Gastroesophageal sphincter (tissue), 4 donors: ENCODE measurements around the gene DNASE1L2. TPM values are rescaled to one million over a fixed set of nuclear protein-coding genes. Genes with fewer than 3 reads are reported as not detected.
A peak's percentile ranks its signal among the peaks of the same experiment; 100 is the strongest.

ENCODE experiments used
- ATAC-seq: fragments of 150-250 bp; one replicate; pipeline ENCODE4 v1.9.1; 2016; ENCODE audit warnings: mild to moderate bottlenecking, moderate library complexity
- H3K27ac ChIP-seq, 4 donors: fragments of 200-600 bp; sonication (generic) in 3 of 4; 1 replicate in 3 of 4; 2 replicates in 1 of 4; pipeline ENCODE4 v1.5.1; 2016 to 2019
- H3K27me3 ChIP-seq: fragments of 200-600 bp; sonication (generic); one replicate; pipeline ENCODE4 v1.5.1; 2019
- H3K36me3 ChIP-seq, 2 donors: fragments of 200-600 bp; sonication (generic); one replicate each; pipeline ENCODE4 v1.5.1; 2019; ENCODE audit warnings: control low read depth in 1 of 2
- H3K4me1 ChIP-seq, 3 donors: fragments of 200-600 bp; sonication (generic); 1 replicate in 2 of 3; 2 replicates in 1 of 3; pipeline ENCODE4 v1.5.1; 2016 to 2019; ENCODE audit warnings: control low read depth in 2 of 3
- H3K4me3 ChIP-seq, 2 donors: fragments of 200-600 bp; sonication (generic); one replicate each; pipeline ENCODE4 v1.5.1; 2019; ENCODE audit warnings: mild to moderate bottlenecking in 1 of 2, moderate library complexity in 1 of 2
- H3K9me3 ChIP-seq, 3 donors: fragments of 200-600 bp; sonication (generic); one replicate each; pipeline ENCODE4 v1.5.1; 2017 to 2019; ENCODE audit warnings: control low read depth in 2 of 3
- EP300 ChIP-seq: sonication (generic); formaldehyde crosslinking; IDR thresholded peaks from one replicate; pipeline ENCODE4 v1.6.1; 2017; ENCODE audit warnings: antibody characterized with exemption, mild to moderate bottlenecking
- POLR2A ChIP-seq, 2 donors: fragments of 450-650 bp; IDR thresholded peaks; one replicate each; pipeline ENCODE4 v1.6.1; 2017; ENCODE audit warnings: antibody characterized with exemption in 2 of 2, mild to moderate bottlenecking in 2 of 2, moderate library complexity in 1 of 2
- POLR2AphosphoS5 ChIP-seq: sonication (generic); formaldehyde crosslinking; IDR thresholded peaks from one replicate; pipeline ENCODE4 v1.6.1; 2017; ENCODE audit warnings: antibody characterized with exemption
- WGBS, 2 donors: methylation state at CpG; one replicate each; pipeline ENCODE4 v1.1.5; 2018; ENCODE audit warnings: low coverage in 1 of 2; 5-methylcytosine and 5-hydroxymethylcytosine counted together
- total RNA-seq, 4 donors: library from RNA; depleted of rRNA; stranded (reverse); fragments of >200 nt; gene quantifications; one replicate each; pipeline ENCODE4 v1.1.0, GENCODE V29; 2016
- TF ChIP-seq, protein P1 (sequence below), 4 experiments: fragments of 200-600 bp in 2 of 4; fragments of 450-650 bp in 2 of 4; sonication (generic) in 1 of 4; IDR thresholded peaks; one replicate each; pipeline ENCODE4 v1.5.1; 2017 to 2019; ENCODE audit warnings: antibody characterized with exemption in 4 of 4, mild to moderate bottlenecking in 2 of 4, moderate library complexity in 2 of 4

Gene DNASE1L2
- total RNA-seq, 4 donors from 2014 or later, result 0.27 to 1.7 (median 1.1) TPM; not detected in 1

DNA sequence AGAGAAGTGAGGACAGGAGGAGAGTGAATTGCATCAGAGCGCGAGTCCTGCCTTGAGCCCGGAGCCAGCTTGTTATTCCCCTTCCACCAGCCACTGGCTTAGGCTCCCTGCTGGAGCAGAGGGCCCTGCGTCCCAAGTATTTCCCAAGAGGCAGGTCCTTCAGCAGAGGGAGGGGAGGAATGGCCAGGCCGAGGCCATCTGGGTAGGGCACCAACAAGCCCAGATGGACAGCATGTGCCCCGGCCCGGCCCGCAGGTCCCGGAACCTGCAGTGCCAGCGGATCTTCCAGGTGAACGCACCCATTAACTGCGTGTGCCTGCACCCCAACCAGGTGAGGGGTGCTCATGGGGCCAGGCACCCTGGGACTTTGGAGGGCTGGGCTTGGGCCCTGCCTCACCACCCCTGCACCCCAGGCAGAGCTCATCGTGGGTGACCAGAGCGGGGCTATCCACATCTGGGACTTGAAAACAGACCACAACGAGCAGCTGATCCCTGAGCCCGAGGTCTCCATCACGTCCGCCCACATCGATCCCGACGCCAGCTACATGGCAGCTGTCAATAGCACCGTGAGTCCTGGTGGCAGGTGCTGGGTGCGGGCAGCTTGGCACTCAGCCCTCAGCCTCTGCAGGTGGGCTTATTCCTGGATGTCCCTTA lies 29.3 kb upstream of the DNASE1L2 start:
- Histone ChIP-seq H3K4me3 (no peak overlapping the region), H3K36me3 (peaks cover 0 to 38% of the 10 kb centered on the region in 2 donors), H3K9me3 (no peaks in the 10 kb centered on the region), H3K27me3 (no peaks in the 10 kb centered on the region), H3K27ac (peak overlapping the region in 1 of 4 donors; percentile 98), H3K4me1 (peaks cover 0 to 29% (median 14%) of the 10 kb centered on the region in 3 donors)
- no peak for TF ChIP-seq POLR2A (IDR thresholded peaks at IDR 0.05)
- TF ChIP-seq EP300, result no peak
- no peak for TF ChIP-seq POLR2AphosphoS5
- TF ChIP-seq, protein P1, sequence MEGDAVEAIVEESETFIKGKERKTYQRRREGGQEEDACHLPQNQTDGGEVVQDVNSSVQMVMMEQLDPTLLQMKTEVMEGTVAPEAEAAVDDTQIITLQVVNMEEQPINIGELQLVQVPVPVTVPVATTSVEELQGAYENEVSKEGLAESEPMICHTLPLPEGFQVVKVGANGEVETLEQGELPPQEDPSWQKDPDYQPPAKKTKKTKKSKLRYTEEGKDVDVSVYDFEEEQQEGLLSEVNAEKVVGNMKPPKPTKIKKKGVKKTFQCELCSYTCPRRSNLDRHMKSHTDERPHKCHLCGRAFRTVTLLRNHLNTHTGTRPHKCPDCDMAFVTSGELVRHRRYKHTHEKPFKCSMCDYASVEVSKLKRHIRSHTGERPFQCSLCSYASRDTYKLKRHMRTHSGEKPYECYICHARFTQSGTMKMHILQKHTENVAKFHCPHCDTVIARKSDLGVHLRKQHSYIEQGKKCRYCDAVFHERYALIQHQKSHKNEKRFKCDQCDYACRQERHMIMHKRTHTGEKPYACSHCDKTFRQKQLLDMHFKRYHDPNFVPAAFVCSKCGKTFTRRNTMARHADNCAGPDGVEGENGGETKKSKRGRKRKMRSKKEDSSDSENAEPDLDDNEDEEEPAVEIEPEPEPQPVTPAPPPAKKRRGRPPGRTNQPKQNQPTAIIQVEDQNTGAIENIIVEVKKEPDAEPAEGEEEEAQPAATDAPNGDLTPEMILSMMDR (IDR thresholded peaks at IDR 0.05), result no peak
- 76% methylated on average over 5 of the region's 23 CpGs; no CpG with 5 or more reads in 1 of the 2 donors for WGBS, 2 donors
- ATAC-seq, result no peak

DNA sequence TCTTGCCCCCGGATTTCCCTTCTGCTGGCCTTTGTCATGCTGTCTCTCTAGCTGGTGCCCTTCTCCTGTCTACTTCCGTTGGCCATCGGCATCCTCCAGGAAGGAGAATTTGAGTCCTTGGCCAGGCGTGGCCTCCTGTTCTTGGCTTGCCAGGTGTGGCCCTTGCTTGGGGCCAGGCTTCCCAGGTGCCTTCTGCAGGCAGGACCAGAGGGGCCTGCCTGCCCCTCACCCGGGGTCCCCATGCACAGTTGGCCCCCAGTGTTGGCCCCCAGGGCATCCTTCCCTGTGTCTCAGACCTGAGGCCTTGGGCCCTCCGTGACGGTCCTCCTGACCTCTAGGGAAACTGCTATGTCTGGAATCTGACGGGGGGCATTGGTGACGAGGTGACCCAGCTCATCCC lies 28.4 kb upstream of the DNASE1L2 start:
- H3K4me3 ChIP-seq, result no peak overlapping the region
- H3K27ac ChIP-seq, result no peak overlapping the region
- H3K27me3 ChIP-seq, result no peaks in the 10 kb centered on the region
- 60% methylated on average over 2 of the region's 9 CpGs; no CpG with 5 or more reads in 1 of the 2 donors for WGBS, 2 donors
- H3K4me1 ChIP-seq, result peaks cover 0 to 39% (median 17%) of the 10 kb centered on the region in 3 donors
- no peak for ATAC-seq
- H3K9me3 ChIP-seq, result no peaks in the 10 kb centered on the region
- TF ChIP-seq, protein P1 (IDR thresholded peaks at IDR 0.05), result no peak
- TF ChIP-seq EP300, result no peak
- TF ChIP-seq POLR2A (IDR thresholded peaks at IDR 0.05), result no peak
- TF ChIP-seq POLR2AphosphoS5, result no peak
- peaks cover 0 to 45% of the 10 kb centered on the region in 2 donors for H3K36me3 ChIP-seq

DNA sequence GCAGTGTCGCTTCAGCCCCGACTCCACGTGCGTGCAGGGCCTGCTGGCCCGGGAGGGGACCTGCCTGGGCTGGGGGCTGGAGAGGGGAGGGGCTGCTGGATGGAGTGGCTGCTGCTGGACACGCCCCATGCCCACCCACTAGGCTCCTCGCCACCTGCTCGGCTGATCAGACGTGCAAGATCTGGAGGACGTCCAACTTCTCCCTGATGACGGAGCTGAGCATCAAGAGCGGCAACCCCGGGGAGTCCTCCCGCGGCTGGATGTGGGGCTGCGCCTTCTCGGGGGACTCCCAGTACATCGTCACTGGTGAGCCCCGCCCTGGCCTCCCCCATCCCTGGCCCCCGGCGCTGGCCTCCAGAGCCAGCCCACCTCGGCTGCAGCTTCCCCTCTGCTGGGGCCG lies 27.9 kb upstream of the DNASE1L2 start:
- H3K9me3 ChIP-seq, result no peaks in the 10 kb centered on the region
- H3K4me3 ChIP-seq, result no peak overlapping the region
- 80% methylated on average over 1 of the region's 23 CpGs; no CpG with 5 or more reads in 1 of the 2 donors for WGBS, 2 donors
- TF ChIP-seq EP300 (no peak), POLR2AphosphoS5 (no peak), POLR2A (IDR thresholded peaks at IDR 0.05) (no peak)
- TF ChIP-seq, protein P1 (IDR thresholded peaks at IDR 0.05), result no peak
- peaks cover 0 to 45% of the 10 kb centered on the region in 2 donors for H3K36me3 ChIP-seq
- no peaks in the 10 kb centered on the region for H3K27me3 ChIP-seq
- no peak overlapping the region for H3K27ac ChIP-seq
- no peak for ATAC-seq
- H3K4me1 ChIP-seq, result peaks cover 2 to 43% (median 22%) of the 10 kb centered on the region in 3 donors

DNA sequence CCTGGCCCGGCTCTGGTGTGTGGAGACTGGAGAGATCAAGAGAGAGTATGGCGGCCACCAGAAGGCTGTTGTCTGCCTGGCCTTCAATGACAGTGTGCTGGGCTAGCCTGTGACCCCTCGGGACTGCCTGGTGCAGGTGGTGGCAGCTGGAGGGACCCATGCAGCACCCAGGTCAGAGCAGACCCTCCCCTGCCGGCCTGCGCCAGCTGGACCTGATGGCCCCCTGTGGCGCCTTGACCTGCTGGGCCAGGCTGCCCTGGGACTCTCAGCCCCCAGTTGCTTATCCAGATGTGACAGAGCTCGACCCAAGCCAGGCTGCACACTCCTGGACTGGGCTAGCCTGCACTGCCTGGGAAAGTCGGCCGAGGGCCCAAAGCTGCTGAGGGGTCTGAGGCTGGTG lies 27.5 kb upstream of the DNASE1L2 start:
- no peak for ATAC-seq
- WGBS, 2 donors, result no CpG with 5 or more reads among the region's 9 CpGs

More for the DNA sequence above, 27.5 kb upstream of the DNASE1L2 start:
- TF ChIP-seq POLR2AphosphoS5 (no peak), POLR2A (IDR thresholded peaks at IDR 0.05) (no peak), EP300 (no peak)
- TF ChIP-seq, protein P1 (IDR thresholded peaks at IDR 0.05), result no peak
- no peak overlapping the region for H3K27ac ChIP-seq
- H3K36me3 ChIP-seq, result peaks cover 0 to 45% of the 10 kb centered on the region in 2 donors
- peaks cover 5 to 48% (median 25%) of the 10 kb centered on the region in 3 donors for H3K4me1 ChIP-seq
- H3K27me3 ChIP-seq, result no peaks in the 10 kb centered on the region
- H3K9me3 ChIP-seq, result no peaks in the 10 kb centered on the region
- no peak overlapping the region for H3K4me3 ChIP-seq
